Measurements from ENCODE around the gene YBX2. TPM values are rescaled to one million over a fixed set of nuclear protein-coding genes. Genes with fewer than 3 reads are reported as not detected.
A peak's percentile ranks its signal among the peaks of the same experiment; 100 is the strongest.

The YBX2 gene
- total RNA-seq, 1 experiment from 2014 or later = 0.65 TPM

- H3K9me3 ChIP-seq (ENCODE audit: insufficient read depth, low read depth) = no peaks in the 10 kb centered on the region
- H2AFZ ChIP-seq = peak within 1 kb of the TSS; percentile 72
- BruUV-seq (replicated peaks) = no TSS peak
- H3K9me2 ChIP-seq (ENCODE audit: insufficient read depth) = no peaks in the 10 kb centered on the region
- ChIA-PET CTCF (no interaction called here), POLR2A (ENCODE audit: unreplicated experiment) (interaction anchor here (0.6 to 1.0 kb wide), 3 partner anchors 10 to 15 kb away, joined by 5 to 13 read pairs (median 5); no protein-coding TSS in a partner anchor)
- TF ChIP-seq EZH2 (IDR thresholded peaks at IDR 0.05; ENCODE audit: low read depth) = no peak
- no peak for TF ChIP-seq CTCF (conservative IDR thresholded peaks at IDR 0.05)
- H3K27me3 ChIP-seq (ENCODE audit: insufficient read depth, low read depth) = no peaks in the 10 kb centered on the region
- peaks cover 30% of the 10 kb centered on the region for H3K36me3 ChIP-seq (ENCODE audit: low read depth)
- H4K20me1 ChIP-seq (ENCODE audit: insufficient read depth) = peaks cover 44% of the 10 kb centered on the region
- peaks cover 43% of the 10 kb centered on the region for H3K79me2 ChIP-seq (ENCODE audit: low read depth)
- intact Hi-C loops (cut with micrococcal nuclease; ENCODE audit: unreplicated experiment) = no loop called here
- H3K4me2 ChIP-seq = peak within 1 kb of the TSS; percentile 94
- H3K4me1 ChIP-seq (replicated peaks; ENCODE audit: insufficient read depth) = peaks cover 40% of the 10 kb centered on the region
- H3F3A ChIP-seq (ENCODE audit: insufficient read depth, low read depth) = peaks cover 67% of the 10 kb centered on the region
- H3K27ac ChIP-seq = peak within 1 kb of the TSS; percentile 64
- DNase-seq = peak; percentile 80 to 94
- H3K4me3 ChIP-seq = peak within 1 kb of the TSS; percentile 97
These were observed 20.5 kb upstream of the YBX2 start, which contains the start of gene GPS2 for GRCh38 chr17:7314719-7315569. Gene GPS2 (minus strand): TSS chr17:7315360. CDS start chr17:7315052, 308 bp downstream.

GRCh38 chr17:7313890-7314718 lies 19.7 kb upstream of the YBX2 start:
- Histone ChIP-seq H3K36me3 (ENCODE audit: low read depth) (peaks cover 38% of the 10 kb centered on the region), H4K20me1 (ENCODE audit: insufficient read depth) (peaks cover 53% of the 10 kb centered on the region), H3K4me1 (replicated peaks; ENCODE audit: insufficient read depth) (peaks cover 49% of the 10 kb centered on the region), H3K27ac (peak overlapping the region; percentile 64), H3K9me3 (ENCODE audit: insufficient read depth, low read depth) (no peaks in the 10 kb centered on the region), H3K4me2 (peak overlapping the region; percentile 94), H2AFZ (no peak overlapping the region), H3F3A (ENCODE audit: insufficient read depth, low read depth) (peaks cover 74% of the 10 kb centered on the region), H3K27me3 (ENCODE audit: insufficient read depth, low read depth) (no peaks in the 10 kb centered on the region), H3K79me2 (ENCODE audit: low read depth) (peaks cover 51% of the 10 kb centered on the region), H3K9me2 (ENCODE audit: insufficient read depth) (no peaks in the 10 kb centered on the region), H3K4me3 (peak overlapping the region; percentile 97)
- ChIA-PET CTCF (interaction anchor here (0.7 kb wide), 1 partner anchor 275 kb away, joined by 13 read pairs; no protein-coding TSS in a partner anchor), POLR2A (ENCODE audit: unreplicated experiment) (interaction anchor here (0.7 to 1.0 kb wide), 2 partner anchors 9 to 16 kb away, joined by 5 to 13 read pairs; no protein-coding TSS in a partner anchor)
- TF ChIP-seq CTCF (conservative IDR thresholded peaks at IDR 0.05) (no peak), EZH2 (IDR thresholded peaks at IDR 0.05; ENCODE audit: low read depth) (no peak)
- intact Hi-C loops (cut with micrococcal nuclease; ENCODE audit: unreplicated experiment) = no loop called here
- DNase-seq = peak in 1 of 2 experiments; percentile 47
- TSS peak; percentile 67 for BruUV-seq (replicated peaks)

Data from PC-9 (cell line).